GOT3 (cell line): Measurements from ENCODE around the gene ENDOG.
"Not testable (repeated sequence)": the region's sequence is repeated elsewhere in the genome, so short reads cannot be mapped to it uniquely, and the experiment has no call there.

Experiments used
- DNase-seq: peaks from one replicate; lab custom pipeline; 2025; ENCODE audit warnings: mixed read lengths; lab: John Stamatoyannopoulos, UW

Gene ENDOG

GRCh38 chr9:128828719-128829452 is 10.6 kb downstream of the ENDOG start:
- no peak for DNase-seq

- peak; percentile 47 for DNase-seq
Observed at GRCh38 chr9:128829477-128830251, 11.4 kb downstream of the ENDOG start, which contains the start of gene SPOUT1. TSS of gene SPOUT1 (minus strand) at chr9:128829794. CDS start at chr9:128829780, 14 bp downstream.

GRCh38 chr9:128833696-128834095 is 15.4 kb downstream of the ENDOG start:
- DNase-seq, result no peak

- DNase-seq, result no peak
Observed at GRCh38 chr9:128835246-128836210, 17.2 kb downstream of the ENDOG start.

GRCh38 chr9:128836509-128837145 is 18.3 kb downstream of the ENDOG start:
- DNase-seq, result no peak

GRCh38 chr9:128838338-128838737 is 20.0 kb downstream of the ENDOG start:
- DNase-seq, result no peak

GRCh38 chr9:128840524-128840923 is 22.2 kb downstream of the ENDOG start:
- no peak for DNase-seq

- no peak for DNase-seq
Observed at GRCh38 chr9:128841694-128842492, 23.6 kb downstream of the ENDOG start.

- DNase-seq, result not testable (repeated sequence)
Observed at GRCh38 chr9:128843171-128843570, 24.9 kb downstream of the ENDOG start.

GRCh38 chr9:128845186-128845931 is 27.1 kb downstream of the ENDOG start:
- no peak for DNase-seq

GRCh38 chr9:128846680-128847030 is 28.4 kb downstream of the ENDOG start:
- no peak for DNase-seq

GRCh38 chr9:128847803-128848202 is 29.5 kb downstream of the ENDOG start:
- DNase-seq, result no peak

- not testable (repeated sequence) for DNase-seq
Observed at GRCh38 chr9:128851024-128851423, 32.7 kb downstream of the ENDOG start.

- DNase-seq, result not testable (repeated sequence)
Observed at GRCh38 chr9:128851779-128852600, 33.7 kb downstream of the ENDOG start.

- DNase-seq, result not testable (repeated sequence)
Observed at GRCh38 chr9:128852646-128853045, 34.3 kb downstream of the ENDOG start.

- not testable (repeated sequence) for DNase-seq
Observed at GRCh38 chr9:128854454-128854853, 36.2 kb downstream of the ENDOG start.

GRCh38 chr9:128858476-128858875 is 40.2 kb downstream of the ENDOG start:
- DNase-seq, result not testable (repeated sequence)

GRCh38 chr9:128860937-128861336 is 42.6 kb downstream of the ENDOG start:
- DNase-seq, result no peak

GRCh38 chr9:128861501-128861900 is 43.2 kb downstream of the ENDOG start:
- DNase-seq, result no peak
